Keratinocyte (primary cell): ENCODE measurements around the gene RPN1. TPM values are rescaled to one million over a fixed set of nuclear protein-coding genes. Genes with fewer than 3 reads are reported as not detected.
A peak's percentile ranks its signal among the peaks of the same experiment; 100 is the strongest.

Experiments used
- DNase-seq: peaks from one replicate; pipeline ENCODE4 v3.0.0-alpha.2; 2011; ENCODE audit warnings: low read depth, missing footprints, low spot score
- FAIRE-seq: peaks from 2 replicates; lab custom pipeline; 2011; peaks lifted over from hg19 to GRCh38; lab: Jason Lieb, UNC
- H2AFZ ChIP-seq: 2 replicates; pipeline ENCODE4 v1.6.0; 2012; ENCODE audit warnings: low read length, control low read depth, inconsistent platforms; ENCODE audit not compliant: control insufficient read depth
- H3K27ac ChIP-seq: 2 replicates; pipeline ENCODE4 v1.5.1; 2011; ENCODE audit warnings: low read length; ENCODE audit not compliant: control insufficient read depth, insufficient read depth
- H3K27me3 ChIP-seq: 3 replicates; pipeline ENCODE4 v1.6.0; 2011; ENCODE audit warnings: low read length; ENCODE audit not compliant: control insufficient read depth, insufficient read depth; ENCODE audit errors: extremely low read depth
- H3K36me3 ChIP-seq, 2 experiments: 2 replicates in 1 of 2; 3 replicates in 1 of 2; pipeline ENCODE4 v1.5.1; 2011; ENCODE audit warnings: low read length in 2 of 2, mild to moderate bottlenecking in 1 of 2; ENCODE audit not compliant: control insufficient read depth in 2 of 2, insufficient read depth in 2 of 2; ENCODE audit errors: extremely low read depth in 1 of 2
- H3K4me1 ChIP-seq: 3 replicates; pipeline ENCODE4 v1.5.1; 2011; ENCODE audit warnings: low read length; ENCODE audit not compliant: control insufficient read depth, insufficient read depth; ENCODE audit errors: extremely low read depth
- H3K4me2 ChIP-seq: 3 replicates; pipeline ENCODE4 v1.6.0; 2011; ENCODE audit warnings: low read depth, low read length; ENCODE audit not compliant: control insufficient read depth, insufficient read depth; ENCODE audit errors: extremely low read depth
- H3K4me3 ChIP-seq, 3 experiments: fragments of 200-600 bp in 1 of 3; sonication (generic) in 1 of 3; 2 replicates in 2 of 3; 3 replicates in 1 of 3; pipeline ENCODE4 v1.5.1; 2011 to 2016; ENCODE audit warnings: low read length in 3 of 3, mild to moderate bottlenecking in 3 of 3, control low read depth in 2 of 3, inconsistent platforms in 1 of 3, low read depth in 1 of 3, mixed read lengths in 1 of 3, mixed run types in 1 of 3, moderate library complexity in 1 of 3; ENCODE audit not compliant: control insufficient read depth in 2 of 3, insufficient read depth in 2 of 3; ENCODE audit errors: extremely low read depth in 1 of 3
- H3K79me2 ChIP-seq: 2 replicates; pipeline ENCODE4 v1.6.0; 2012; ENCODE audit warnings: low read length; ENCODE audit not compliant: control insufficient read depth, insufficient read depth
- H3K9ac ChIP-seq: 3 replicates; pipeline ENCODE4 v1.6.0; 2011; ENCODE audit warnings: low read length; ENCODE audit not compliant: control insufficient read depth, insufficient read depth; ENCODE audit errors: extremely low read depth
- H3K9me1 ChIP-seq: 3 replicates; pipeline ENCODE4 v1.6.0; 2011; ENCODE audit warnings: low read length; ENCODE audit not compliant: control insufficient read depth, insufficient read depth; ENCODE audit errors: extremely low read depth
- H3K9me3 ChIP-seq: 2 replicates; pipeline ENCODE4 v1.5.1; 2012; ENCODE audit warnings: low read depth, low read length; ENCODE audit not compliant: control insufficient read depth
- H4K20me1 ChIP-seq: 3 replicates; pipeline ENCODE4 v1.6.0; 2011; ENCODE audit warnings: low read length; ENCODE audit not compliant: control insufficient read depth, insufficient read depth; ENCODE audit errors: extremely low read depth
- CTCF ChIP-seq, 3 experiments: IDR thresholded peaks in 1 of 3; conservative IDR thresholded peaks in 1 of 3; optimal IDR thresholded peaks in 1 of 3; 2 replicates in 2 of 3; 3 replicates in 1 of 3; pipeline versions ENCODE3 to v1.5.1; 2011; ENCODE audit warnings: low read length in 3 of 3, mild to moderate bottlenecking in 3 of 3, moderate library complexity in 2 of 3, control low read depth in 1 of 3, inconsistent platforms in 1 of 3; ENCODE audit not compliant: insufficient read depth in 2 of 3; ENCODE audit errors: extremely low read depth in 1 of 3
- EZH2 ChIP-seq: IDR thresholded peaks from one replicate; pipeline ENCODE4 v1.6.1; 2012; ENCODE audit warnings: inconsistent platforms, mild to moderate bottlenecking, low read length, moderate library complexity
- dilution Hi-C: fragments of 300-500 bp; cut with MboI; formaldehyde crosslinking; loops from one replicate; pipeline ENCODE4 v1.7.0; 2020; ENCODE audit warnings: low sequenced_read_pairs; ENCODE audit not compliant: extremely low pct_ligation_motif_present
- polyA plus RNA-seq, 5 experiments: library from polyadenylated mRNA; depleted of rRNA in 3 of 5; stranded (reverse) in 3 of 5; stranded (forward) in 1 of 5; unstranded in 1 of 5; fragments of >200 nt; gene quantifications; 1 replicate in 1 of 5; 2 replicates in 3 of 5; 3 replicates in 1 of 5; pipeline versions ENCODE4 v1.2.1 to v1.2.3, GENCODE V29; 2011 to 2012; ENCODE audit warnings: missing spikeins in 2 of 5, low read depth in 1 of 5, low replicate concordance in 1 of 5

Gene RPN1
- polyA plus RNA-seq, 1 donor (not counting 4 experiments of a cell fraction or from before 2014, with no cell fraction given) = 350 TPM

- Histone ChIP-seq H3K4me2 (no peak overlapping the region), H3K9ac (no peak overlapping the region), H3K36me3 (peaks cover 28 to 49% of the 10 kb centered on the region in 2 experiments), H3K27ac (no peak overlapping the region), H3K79me2 (peaks cover 42% of the 10 kb centered on the region), H3K9me3 (no peaks in the 10 kb centered on the region), H3K27me3 (no peaks in the 10 kb centered on the region), H3K4me1 (peaks cover 30% of the 10 kb centered on the region), H4K20me1 (no peaks in the 10 kb centered on the region), H2AFZ (no peak overlapping the region), H3K9me1 (no peaks in the 10 kb centered on the region), H3K4me3 (no peak overlapping the region)
- dilution Hi-C loops = no loop called here
- DNase-seq = no peak
- no peak for FAIRE-seq
- TF ChIP-seq CTCF (optimal IDR thresholded peaks at IDR 0.05 in 1 of 3, IDR thresholded peaks at IDR 0.05 in 1 of 3, conservative IDR thresholded peaks at IDR 0.05 in 1 of 3; ENCODE audit: extremely low read depth in 1 of 3, insufficient read depth in 2 of 3, low read length in 3 of 3) (no peak), EZH2 (no peak)
Measured at GRCh38 chr3:128620268-128620691, 30.3 kb downstream of the RPN1 start.

GRCh38 chr3:128619146-128619890 lies 31.3 kb downstream of the RPN1 start:
- Histone ChIP-seq H3K36me3 (peaks cover 21 to 40% of the 10 kb centered on the region in 2 experiments), H3K9ac (no peak overlapping the region)
- DNase-seq = peak; percentile 36

More at GRCh38 chr3:128619146-128619890, 31.3 kb downstream of the RPN1 start:
- Histone ChIP-seq H4K20me1 (no peaks in the 10 kb centered on the region), H3K4me2 (no peak overlapping the region), H3K4me1 (peaks cover 30% of the 10 kb centered on the region), H3K9me3 (no peaks in the 10 kb centered on the region), H3K27ac (no peak overlapping the region), H3K27me3 (no peaks in the 10 kb centered on the region), H3K4me3 (no peak overlapping the region), H2AFZ (no peak overlapping the region), H3K79me2 (peaks cover 32% of the 10 kb centered on the region), H3K9me1 (no peaks in the 10 kb centered on the region)
- peak; percentile 82 for FAIRE-seq
- dilution Hi-C loops = no loop called here
- no peak for TF ChIP-seq EZH2
- TF ChIP-seq CTCF (optimal IDR thresholded peaks at IDR 0.05 in 1 of 3, IDR thresholded peaks at IDR 0.05 in 1 of 3, conservative IDR thresholded peaks at IDR 0.05 in 1 of 3; ENCODE audit: extremely low read depth in 1 of 3, insufficient read depth in 2 of 3, low read length in 3 of 3) = no peak
